K562 (cell line): ENCODE data around the gene PCDHA6. TPM values are rescaled to one million over a fixed set of nuclear protein-coding genes. Genes with fewer than 3 reads are reported as not detected.
"Not testable (repeated sequence)": the region's sequence is repeated elsewhere in the genome, so short reads cannot be mapped to it uniquely, and the experiment has no call there.

Source experiments
- ATAC-seq: fragments of 200-7000 bp; cut with Tn5 transposase; 3 replicates; pipeline ENCODE4 v1.9.1; 2020; ENCODE audit warnings: moderate library complexity
- BruUV-seq: library from RNA; stranded (reverse); fragments of 400-500 nt; replicated peaks from 2 replicates; lab custom pipeline; 2021; lab: Mats Ljungman, UMichigan
- CTCF ChIA-PET: fragments of 300-600 bp; formaldehyde crosslinking; extraction: SDS; loops from one replicate; lab custom pipeline; 2021; ENCODE audit warnings: low intra/inter-chr PET ratio; lab: Yijun Ruan, JAX
- POLR2A ChIA-PET: fragments of 300-600, 350-650 bp; sonication (Branson Sonifier 250); formaldehyde crosslinking; extraction: SDS; loops from one replicate; lab custom pipeline; 2021; ENCODE audit warnings: antibody characterized with exemption, inconsistent platforms; lab: Yijun Ruan, JAX
- DNase-seq, 4 experiments: peaks; one replicate each; pipeline versions ENCODE4 v3.0.0 to v3.0.0-alpha.2; 2011 to 2018; ENCODE audit warnings: low spot score in 3 of 4, mixed read lengths in 3 of 4; ENCODE audit errors: extremely low read depth in 1 of 4
- FAIRE-seq: peaks from 2 replicates; lab custom pipeline; 2011; peaks lifted over from hg19 to GRCh38; lab: Jason Lieb, UNC
- H2AFZ ChIP-seq: 2 replicates; pipeline ENCODE4 v1.6.0; 2011; ENCODE audit warnings: low read depth, low read length, control low read depth, inconsistent platforms
- H3K27ac ChIP-seq: fragments of 200-600 bp; 3 replicates; pipeline ENCODE4 v1.8.0; 2011; ENCODE audit warnings: low read depth, mild to moderate bottlenecking, control low read depth, inconsistent platforms, low read length, moderate library complexity, mixed read lengths; ENCODE audit errors: extremely low read depth
- H3K27me3 ChIP-seq, 2 experiments: fragments of 300-600 bp in 1 of 2; 2 replicates in 1 of 2; 3 replicates in 1 of 2; pipeline versions ENCODE4 v1.6.0 to v1.8.0; 2011; ENCODE audit warnings: inconsistent platforms in 2 of 2, low read length in 2 of 2, mild to moderate bottlenecking in 1 of 2, mixed read lengths in 1 of 2, moderate library complexity in 1 of 2; ENCODE audit not compliant: control insufficient read depth in 2 of 2, insufficient read depth in 2 of 2
- H3K36me3 ChIP-seq: fragments of 300-600 bp; 3 replicates; pipeline ENCODE4 v1.8.0; 2011; ENCODE audit warnings: mild to moderate bottlenecking, low read length, inconsistent platforms; ENCODE audit not compliant: control insufficient read depth, insufficient read depth
- H3K4me1 ChIP-seq, 2 experiments: fragments of 200-600 bp in 1 of 2; replicated peaks in 1 of 2; 2 replicates in 1 of 2; 3 replicates in 1 of 2; pipeline versions ENCODE4 v1.5.1 to v1.8.0; 2011; ENCODE audit warnings: inconsistent platforms in 2 of 2, low read length in 2 of 2, mild to moderate bottlenecking in 1 of 2, mixed read lengths in 1 of 2, moderate library complexity in 1 of 2; ENCODE audit not compliant: control insufficient read depth in 2 of 2, insufficient read depth in 2 of 2
- H3K4me2 ChIP-seq: 2 replicates; pipeline ENCODE4 v1.6.1; 2011; ENCODE audit warnings: low read length, control low read depth, inconsistent platforms, mixed read lengths; ENCODE audit not compliant: insufficient read depth
- H3K4me3 ChIP-seq: fragments of 200-600 bp; sonication (generic), shearing (Covaris generic); 2 replicates; pipeline ENCODE4 v1.5.1; 2016; ENCODE audit warnings: control low read depth, inconsistent platforms
- H3K79me2 ChIP-seq: fragments of 200-600 bp; 3 replicates; pipeline ENCODE4 v1.8.0; 2011; ENCODE audit warnings: low read length, inconsistent platforms; ENCODE audit not compliant: control insufficient read depth, insufficient read depth
- H3K9ac ChIP-seq, 2 experiments: 2 replicates each; pipeline versions ENCODE4 v1.6.0 to v1.6.1; 2011; ENCODE audit warnings: low read depth in 2 of 2, low read length in 2 of 2, control low read depth in 1 of 2, inconsistent platforms in 1 of 2, mild to moderate bottlenecking in 1 of 2, mixed read lengths in 1 of 2; ENCODE audit not compliant: insufficient read depth in 1 of 2
- H3K9me1 ChIP-seq: one replicate; pipeline ENCODE4 v1.6.0; 2011; ENCODE audit warnings: inconsistent platforms, mild to moderate bottlenecking, low read length, moderate library complexity; ENCODE audit not compliant: control insufficient read depth, insufficient read depth
- H3K9me3 ChIP-seq: replicated peaks from 2 replicates; pipeline ENCODE4 v1.5.1; 2011; ENCODE audit warnings: low read depth, low read length, inconsistent platforms; ENCODE audit not compliant: control insufficient read depth, insufficient read depth
- H4K20me1 ChIP-seq: replicated peaks from 2 replicates; pipeline ENCODE4 v1.6.1; 2011; ENCODE audit warnings: low read length, inconsistent platforms, mixed read lengths; ENCODE audit not compliant: control insufficient read depth, insufficient read depth
- ESRRA ChIP-seq: fragments of 450-650 bp; IDR thresholded peaks from 2 replicates; pipeline ENCODE4 v1.6.1; 2014; ENCODE audit warnings: low read depth, mild to moderate bottlenecking, moderate library complexity, borderline replicate concordance
- IRF2 ChIP-seq: sonication (generic); formaldehyde crosslinking; IDR thresholded peaks from 2 replicates; pipeline ENCODE4 v1.8.1; 2022; ENCODE audit warnings: mild to moderate bottlenecking, missing genetic modification reagents
- NR2F6 ChIP-seq: fragments of 450-650 bp; formaldehyde crosslinking; IDR thresholded peaks from 2 replicates; pipeline ENCODE4 v1.4.0; 2020; ENCODE audit warnings: mild to moderate bottlenecking
- PHF21A ChIP-seq: fragments of 450-650 bp; IDR thresholded peaks from 2 replicates; pipeline ENCODE4 v1.6.1; 2017; ENCODE audit warnings: low read depth, borderline replicate concordance
- WGBS: fragments of 100-300 bp; shearing (Covaris generic); methylation state at CpG from one replicate; pipeline ENCODE4 v1.1.6; 2016; ENCODE audit warnings: low coverage, mixed read lengths; ENCODE audit not compliant: insufficient coverage; ENCODE audit errors: missing lambda C conversion rate; 5-methylcytosine and 5-hydroxymethylcytosine counted together
- in situ Hi-C: fragments of 300-500 bp; cut with MboI; formaldehyde crosslinking; loops from 4 replicates; pipeline ENCODE4 v1.15.0; 2018; ENCODE audit warnings: inconsistent platforms, mixed read lengths
- intact Hi-C: fragments of 100-400 bp; cut with micrococcal nuclease; formaldehyde crosslinking; loops from 2 replicates; pipeline ENCODE4 v1.14.2; 2022
- polyA plus RNA-seq, 8 experiments: library from polyadenylated mRNA; depleted of rRNA in 4 of 8; stranded (reverse) in 5 of 8; unstranded in 3 of 8; fragments of >200 nt; fragmentation: Nextera tagmentation in 2 of 8; fragmentation: Illumina TruSeq in 1 of 8; extraction: Ambion mirVana in 2 of 8; extraction: Trizol in 1 of 8; gene quantifications; 2 replicates each; pipeline versions ENCODE4 v1.2.1 to v1.2.3, GENCODE V29; 2011 to 2014; ENCODE audit warnings: inconsistent platforms in 1 of 8, missing spikeins in 1 of 8
- total RNA-seq, 7 experiments: library from RNA; depleted of rRNA in 6 of 7; stranded (reverse); fragments of >200 nt in 6 of 7; fragmentation: Illumina TruSeq in 2 of 7; extraction: Trizol in 2 of 7; gene quantifications; 2 replicates each; pipeline versions ENCODE4 v1.2.1 to v1.2.3, GENCODE V29; 2011 to 2021; ENCODE audit warnings: low replicate concordance in 1 of 7

The PCDHA6 gene
- total and polyA plus RNA-seq, 9 of the 15 experiments (the other 6 are each of a cell fraction or from before 2014, with no cell fraction given), result not detected

DNA sequence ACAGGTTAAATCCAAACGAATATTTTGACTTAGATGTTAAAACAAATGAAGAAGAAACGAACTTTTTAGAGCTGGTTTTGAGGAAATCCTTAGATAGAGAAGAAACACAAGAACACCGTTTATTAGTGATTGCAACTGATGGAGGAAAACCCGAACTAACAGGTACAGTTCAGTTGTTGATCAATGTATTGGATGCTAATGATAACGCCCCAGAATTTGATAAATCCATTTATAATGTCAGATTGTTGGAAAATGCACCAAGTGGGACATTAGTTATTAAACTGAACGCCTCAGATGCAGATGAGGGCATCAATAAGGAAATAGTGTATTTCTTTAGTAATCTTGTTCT lies 5.5 kb upstream of the PCDHA6 start:
- POLR2A ChIA-PET, result no interaction called here
- no peaks in the 10 kb centered on the region for H3K9me1 ChIP-seq
- H4K20me1 ChIP-seq, result no peaks in the 10 kb centered on the region
- 2% methylated on average over 6 of the region's 6 CpGs for WGBS
- in situ Hi-C loops (no loop called here), intact Hi-C loops (no loop called here)
- H3K4me3 ChIP-seq, result no peak overlapping the region
- no peak overlapping the region for H3K27ac ChIP-seq
- no peaks in the 10 kb centered on the region for H3K79me2 ChIP-seq
- no TSS peak for BruUV-seq
- no peaks in the 10 kb centered on the region for H3K27me3 ChIP-seq
- H3K4me2 ChIP-seq, result no peak overlapping the region
- CTCF ChIA-PET, result no interaction called here
- no peak for ATAC-seq
- H3K36me3 ChIP-seq, result no peaks in the 10 kb centered on the region
- no peak for TF ChIP-seq IRF2
- TF ChIP-seq PHF21A, result no peak
- no peak for TF ChIP-seq NR2F6 (CRISPR knock-in tag)
- no peak for TF ChIP-seq ESRRA
- H2AFZ ChIP-seq, result no peak overlapping the region
- H3K4me1 ChIP-seq, result peaks cover 0 to 15% of the 10 kb centered on the region in 2 experiments; a peak in 2 of 5 replicates
- no peaks in the 10 kb centered on the region; the same call in 1 of the 2 replicates for H3K9me3 ChIP-seq
- FAIRE-seq, result no peak
- DNase-seq, result no peak
- no peak overlapping the region for H3K9ac ChIP-seq

DNA sequence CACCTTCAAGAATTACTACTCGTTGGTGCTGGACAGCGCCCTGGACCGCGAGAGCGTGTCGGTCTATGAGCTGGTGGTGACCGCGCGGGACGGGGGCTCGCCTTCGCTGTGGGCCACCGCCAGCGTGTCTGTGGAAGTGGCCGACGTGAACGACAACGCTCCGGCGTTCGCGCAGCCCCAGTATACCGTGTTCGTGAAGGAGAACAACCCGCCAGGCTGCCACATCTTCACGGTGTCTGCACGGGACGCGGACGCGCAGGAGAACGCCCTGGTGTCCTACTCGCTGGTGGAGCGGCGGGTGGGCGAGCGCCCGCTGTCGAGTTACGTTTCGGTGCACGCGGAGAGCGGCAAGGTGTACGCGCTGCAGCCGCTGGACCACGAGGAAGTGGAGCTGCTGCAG lies 4.8 kb upstream of the PCDHA6 start:
- H3K36me3 ChIP-seq, FAIRE-seq, H2AFZ ChIP-seq, H3K4me3 ChIP-seq, H4K20me1 ChIP-seq, H3K9ac ChIP-seq, in situ Hi-C loops, H3K27ac ChIP-seq, CTCF ChIA-PET, ATAC-seq, H3K27me3 ChIP-seq, intact Hi-C loops, BruUV-seq, POLR2A ChIA-PET, H3K9me3 ChIP-seq, H3K4me2 ChIP-seq, H3K9me1 ChIP-seq, DNase-seq, H3K79me2 ChIP-seq: not testable (repeated sequence)
- 33% methylated on average over 38 of the region's 48 CpGs for WGBS
- H3K4me1 ChIP-seq, result peaks cover 0 to 16% of the 10 kb centered on the region in 2 experiments; a peak in 2 of 5 replicates
